Left kidney (tissue), 8 donors: ENCODE results near the gene SMIM29. TPM values are rescaled to one million over a fixed set of nuclear protein-coding genes. Genes with fewer than 3 reads are reported as not detected.
A peak's percentile ranks its signal among the peaks of the same experiment; 100 is the strongest.

Experiments
- DNase-seq: peaks from one replicate; pipeline ENCODE4 v3.0.0-alpha.2; 2013
- long read RNA-seq, 8 donors: transcript quantifications; one replicate each; lab custom pipeline, GENCODE V29; 2026
- polyA plus RNA-seq: library from polyadenylated mRNA; unstranded; fragments of 120-200 nt; gene quantifications from one replicate; pipeline ENCODE4 v1.2.1, GENCODE V29; 2013; ENCODE audit not compliant: insufficient read length

SMIM29 gene
- polyA plus RNA-seq = 9.5 TPM
- long read RNA-seq, donor 1, transcript SMIM29-205 (5 exons, 1,297 nt) = major isoform, 13 of 28 reads
- long read RNA-seq, donor 1, partial matches to known transcripts = 11 of 28 reads
- long read RNA-seq, donor 1, other reads (novel, unspliced or antisense) = 0 of 28 reads
- long read RNA-seq, donor 2, transcript SMIM29-205 (5 exons, 1,297 nt) = major isoform, 12 of 12 reads
- long read RNA-seq, donor 2, partial matches to known transcripts = 0 of 12 reads
- long read RNA-seq, donor 2, other reads (novel, unspliced or antisense) = 0 of 12 reads
- long read RNA-seq, donor 3, transcript SMIM29-205 (5 exons, 1,297 nt) = major isoform, 7 of 15 reads
- long read RNA-seq, donor 3, partial matches to known transcripts = 6 of 15 reads
- long read RNA-seq, donor 3, other reads (novel, unspliced or antisense) = 0 of 15 reads
- long read RNA-seq, donor 4, partial matches to known transcripts = 0 of 3 reads
- long read RNA-seq, donor 4, other reads (novel, unspliced or antisense) = 0 of 3 reads
- long read RNA-seq, donor 5, transcript SMIM29-205 (5 exons, 1,297 nt) = major isoform, 21 of 28 reads
- long read RNA-seq, donor 5, partial matches to known transcripts = 5 of 28 reads
- long read RNA-seq, donor 5, other reads (novel, unspliced or antisense) = 0 of 28 reads
- long read RNA-seq, donor 6, transcript SMIM29-205 (5 exons, 1,297 nt) = major isoform, 6 of 20 reads
- long read RNA-seq, donor 6, partial matches to known transcripts = 11 of 20 reads
- long read RNA-seq, donor 6, other reads (novel, unspliced or antisense) = 0 of 20 reads
- long read RNA-seq, donor 7, transcript SMIM29-205 (5 exons, 1,297 nt) = major isoform, 11 of 21 reads
- long read RNA-seq, donor 7, partial matches to known transcripts = 8 of 21 reads
- long read RNA-seq, donor 7, other reads (novel, unspliced or antisense) = 0 of 21 reads
- long read RNA-seq, donor 8, transcript SMIM29-205 (5 exons, 1,297 nt) = major isoform, 5 of 6 reads
- long read RNA-seq, donor 8, partial matches to known transcripts = 0 of 6 reads
- long read RNA-seq, donor 8, other reads (novel, unspliced or antisense) = 0 of 6 reads

DNA sequence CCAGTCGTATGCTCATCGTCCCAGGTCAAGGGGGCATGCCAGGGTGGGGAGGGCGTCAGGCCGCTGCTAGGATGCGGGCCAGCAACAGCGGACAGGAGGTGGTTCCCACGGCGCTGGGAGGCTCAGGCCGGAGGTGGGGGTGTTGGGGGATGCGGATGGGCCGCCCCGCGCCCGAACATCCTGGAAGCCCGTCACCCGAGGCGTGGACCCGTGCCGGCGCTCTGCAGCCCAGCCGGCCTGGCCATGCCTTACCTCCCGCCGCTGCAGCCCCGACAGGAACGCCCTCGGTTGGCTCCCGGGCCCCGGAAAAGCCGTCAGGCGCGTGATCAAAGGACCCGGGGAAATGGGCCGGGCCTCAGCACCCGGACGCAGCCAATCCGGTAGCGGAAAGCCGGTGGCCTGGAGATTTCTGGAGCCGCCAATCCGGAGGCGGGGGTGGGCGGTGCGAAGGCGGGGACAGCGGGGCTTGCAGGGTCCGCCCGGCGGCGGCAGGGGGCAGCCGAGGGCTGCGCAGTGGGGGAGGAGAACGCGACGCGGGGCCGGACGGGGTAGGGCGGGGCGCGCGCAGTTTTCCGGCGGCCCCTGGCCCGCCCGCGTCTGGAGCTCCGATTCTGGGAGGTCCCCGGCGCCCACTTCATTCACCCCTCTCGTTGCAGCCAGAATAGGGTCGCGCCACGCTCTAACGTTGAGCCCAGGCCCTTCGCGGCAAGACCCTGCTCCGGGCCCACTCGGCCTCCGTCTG is at the start of gene SMIM29:
Gene SMIM29, minus strand, starts transcription at position 280 of the 742 bp plus-strand sequence. CDS start 1,215 bp downstream, outside the sequence.
- DNase-seq = peak; percentile 93

DNA sequence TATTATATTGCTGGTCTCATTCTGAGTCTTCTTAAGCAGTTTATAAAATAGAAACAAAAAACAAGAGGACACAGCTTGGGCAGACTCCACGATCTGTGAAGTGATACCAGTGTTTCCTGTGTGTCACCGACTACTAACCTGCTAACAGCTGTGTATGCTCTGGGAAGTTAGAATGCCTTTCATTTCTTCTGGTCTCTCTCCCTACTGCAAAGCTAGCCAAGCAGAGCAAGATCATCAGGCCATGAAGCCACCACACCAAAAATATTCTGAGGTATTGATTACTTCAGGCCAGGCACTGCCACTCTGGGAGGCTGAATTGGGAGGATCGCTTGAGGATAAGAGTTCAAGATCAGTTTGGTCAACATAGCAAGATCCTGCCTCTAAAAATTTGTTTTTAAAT is 46.9 kb upstream of the SMIM29 start:
- no peak for DNase-seq

DNA sequence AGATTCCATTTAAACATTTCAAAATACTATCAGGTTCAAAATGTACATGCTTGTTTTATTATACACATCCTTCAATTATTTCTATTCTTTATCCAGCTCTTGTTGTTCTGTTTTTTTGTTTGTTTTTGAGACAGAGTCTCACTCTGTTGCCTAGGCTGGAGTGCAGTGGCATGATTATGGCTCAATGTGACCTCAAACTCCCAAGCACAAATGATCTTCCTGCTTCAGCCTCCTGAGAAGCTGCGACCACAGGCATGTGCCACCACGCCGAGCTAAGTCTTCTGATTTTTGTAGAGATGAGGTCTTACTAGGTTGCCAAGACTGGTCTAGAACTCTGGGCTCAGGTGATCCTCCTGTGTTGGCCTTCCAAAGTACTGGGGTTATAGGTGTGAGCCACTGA is 44.1 kb upstream of the SMIM29 start:
- DNase-seq = no peak

DNA sequence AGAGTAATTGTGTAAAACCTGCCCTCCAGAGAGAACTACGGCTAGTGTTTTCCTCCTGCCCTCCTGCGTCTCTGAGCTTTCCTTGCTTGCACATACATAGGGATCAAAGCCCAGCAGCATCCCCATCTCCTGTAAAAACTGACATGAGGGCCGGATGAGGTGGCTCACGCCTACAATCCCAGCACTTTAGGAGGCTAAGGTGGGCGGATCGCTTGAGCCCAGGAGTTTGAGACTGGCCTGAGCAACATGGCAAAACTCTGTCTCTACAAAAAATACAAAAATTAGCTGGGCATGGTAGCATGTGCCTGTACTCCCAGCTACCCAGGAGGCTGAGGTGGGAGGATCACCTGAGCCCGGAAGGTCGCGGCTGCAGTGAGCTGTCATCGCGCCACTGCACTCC is 40.3 kb upstream of the SMIM29 start:
- DNase-seq = no peak

DNA sequence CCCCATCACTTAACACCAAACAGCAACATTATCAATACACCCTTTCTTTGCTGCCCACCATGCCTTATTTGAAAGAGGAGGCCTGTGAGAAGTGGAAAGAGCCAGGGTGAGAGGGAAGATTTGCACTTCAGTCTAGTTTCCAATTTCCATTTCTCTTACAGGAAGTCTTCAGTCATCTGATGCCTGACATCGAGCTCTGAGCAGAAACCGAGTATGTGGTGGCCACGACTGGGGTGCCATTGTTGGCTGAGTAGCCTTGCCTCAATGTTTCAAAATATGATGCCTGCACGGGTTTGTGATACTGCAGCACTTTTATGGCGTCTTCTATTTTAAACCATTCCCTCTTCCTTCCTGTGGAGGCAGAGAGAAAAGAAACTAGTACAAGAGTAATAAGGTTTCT is 39.8 kb upstream of the SMIM29 start:
- DNase-seq = no peak

DNA sequence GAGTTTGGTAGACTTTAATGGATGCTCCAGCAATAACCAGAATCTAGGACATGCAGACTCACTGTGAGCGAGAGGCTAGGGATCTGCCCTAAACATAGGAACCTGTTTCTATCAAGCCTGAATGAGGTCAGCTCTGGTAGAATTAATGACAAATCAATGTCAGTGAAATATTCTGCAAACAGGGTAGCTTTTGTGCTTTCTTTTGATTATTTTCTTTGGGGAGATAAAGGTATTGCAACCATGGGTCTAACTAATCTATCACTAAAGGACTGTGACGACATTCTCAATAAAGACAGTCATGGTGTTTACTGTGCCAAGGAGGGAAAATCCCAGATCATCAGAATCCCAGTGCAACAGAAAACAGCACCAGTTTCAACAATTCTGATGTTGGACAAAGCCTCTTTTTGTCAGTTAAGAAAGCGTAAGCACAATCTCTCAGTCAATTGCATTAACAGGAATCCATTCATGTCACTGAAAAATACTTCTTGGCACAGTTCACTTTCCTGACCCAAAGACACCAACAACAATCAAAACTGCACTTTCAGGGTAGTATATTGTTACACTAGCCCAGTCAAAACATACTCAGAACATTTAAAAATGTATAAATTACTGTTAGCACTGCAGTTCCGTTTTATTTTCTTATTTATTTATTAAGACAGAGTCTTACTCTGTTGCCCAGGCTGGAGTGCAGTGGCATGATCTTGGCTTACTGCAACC is 36.8 kb upstream of the SMIM29 start:
- no peak for DNase-seq

DNA sequence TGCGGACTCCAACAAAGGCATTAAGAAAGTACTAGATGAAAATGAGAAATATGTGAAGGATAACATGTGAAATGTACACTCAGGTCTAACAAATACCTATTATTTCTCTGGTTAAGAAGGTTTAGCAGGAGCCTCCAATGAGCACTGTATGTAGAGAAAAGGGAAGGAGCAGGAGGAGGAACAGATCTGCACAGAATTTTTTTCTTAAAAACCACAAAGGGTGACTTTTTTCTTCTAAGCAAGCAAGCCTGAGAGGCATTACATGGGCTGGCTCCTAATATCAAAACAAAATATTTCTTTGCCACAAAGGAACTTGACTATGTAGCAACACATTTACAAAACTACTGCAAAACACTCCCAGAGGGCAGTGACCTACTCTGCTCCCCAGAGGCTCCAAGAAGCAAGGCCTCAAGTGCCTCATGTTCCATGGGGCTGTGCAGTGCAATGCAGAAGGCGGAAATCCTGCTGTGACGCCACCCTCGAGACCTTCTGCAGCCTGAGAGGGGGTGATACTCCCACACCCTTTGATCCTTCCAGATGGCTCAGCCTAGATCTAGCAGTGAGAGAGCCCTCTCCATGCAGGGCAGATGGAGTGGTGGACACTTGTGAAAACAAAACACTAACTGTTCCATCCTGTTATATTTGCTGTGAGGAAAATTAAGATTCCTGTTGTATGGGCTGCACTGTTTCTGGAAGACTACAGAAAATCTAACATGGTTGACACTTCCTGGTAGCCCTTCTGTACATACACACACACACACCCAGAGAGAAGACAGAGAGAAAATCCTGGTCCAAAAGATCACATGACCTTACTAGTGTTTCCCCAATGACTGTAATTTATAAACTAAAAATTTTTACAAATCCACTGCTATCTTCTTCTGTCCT is 36.0 kb upstream of the SMIM29 start:
- DNase-seq = no peak

DNA sequence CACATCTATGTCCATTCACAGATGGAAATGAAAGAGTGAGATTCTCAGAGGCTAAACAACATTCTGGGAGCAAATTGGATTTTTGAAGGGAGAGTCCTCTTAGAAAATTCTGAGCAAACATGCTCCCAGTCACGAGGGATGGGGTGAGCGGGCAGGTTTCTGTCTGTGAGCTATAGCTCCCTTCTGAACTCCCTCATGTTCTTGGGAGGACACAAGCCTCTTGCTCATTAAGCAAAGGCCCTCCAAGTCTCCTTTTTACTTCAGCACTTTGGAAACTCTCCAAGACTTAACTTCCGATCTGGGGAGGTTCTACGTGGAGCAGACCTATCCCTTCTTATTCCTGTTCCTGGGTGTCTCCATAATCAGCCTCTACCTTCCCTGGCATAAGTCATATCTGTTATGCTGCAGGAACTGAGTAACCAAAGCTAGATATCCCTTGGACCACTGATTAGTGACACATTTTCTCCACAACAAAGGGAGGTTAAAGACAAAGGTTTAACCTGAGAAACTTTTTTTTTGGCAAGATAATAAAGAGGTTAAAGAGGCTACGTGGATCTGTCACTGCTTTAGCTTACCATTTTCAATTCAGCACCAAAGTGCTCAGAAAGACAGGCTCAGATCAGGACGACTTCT is 33.0 kb upstream of the SMIM29 start:
- no peak for DNase-seq

DNA sequence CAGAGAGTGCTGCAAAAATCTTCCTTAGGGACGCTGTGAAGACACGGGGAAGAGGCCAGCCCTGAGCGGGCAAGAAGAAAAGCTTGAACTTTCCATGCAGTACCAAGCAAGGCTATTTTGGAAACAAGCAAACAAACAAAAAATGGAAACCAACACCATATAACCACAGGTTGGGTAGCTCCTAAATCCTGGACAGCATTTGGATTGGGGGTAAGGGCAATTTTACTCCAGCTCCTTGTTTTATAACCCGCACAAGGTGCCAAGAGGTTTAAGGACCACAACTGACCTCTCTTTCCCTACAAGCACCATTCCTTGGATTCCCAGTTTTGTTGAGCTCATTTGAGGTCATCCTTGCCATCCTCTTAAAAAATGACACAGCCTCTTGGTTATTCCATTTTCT is 31.4 kb upstream of the SMIM29 start:
- DNase-seq = no peak

DNA sequence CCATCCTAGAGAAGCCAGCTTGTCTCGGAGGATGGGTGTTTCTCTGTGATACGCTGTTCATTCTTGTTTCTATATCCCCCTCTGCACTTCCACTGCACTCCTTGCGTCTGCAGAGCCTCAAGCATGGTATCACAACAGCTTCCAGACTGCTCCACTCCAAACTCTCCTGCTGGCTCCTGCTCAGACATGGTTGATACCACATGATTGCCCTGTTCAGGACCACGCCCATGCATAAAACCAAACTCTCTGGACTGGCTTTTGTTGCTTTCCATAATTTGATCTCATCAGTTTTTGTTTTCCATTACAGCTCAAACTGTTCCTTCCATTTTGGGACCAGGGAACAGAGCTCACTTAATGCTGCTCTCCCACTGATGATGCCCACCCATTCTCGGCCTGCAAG is 30.0 kb upstream of the SMIM29 start:
- no peak for DNase-seq

DNA sequence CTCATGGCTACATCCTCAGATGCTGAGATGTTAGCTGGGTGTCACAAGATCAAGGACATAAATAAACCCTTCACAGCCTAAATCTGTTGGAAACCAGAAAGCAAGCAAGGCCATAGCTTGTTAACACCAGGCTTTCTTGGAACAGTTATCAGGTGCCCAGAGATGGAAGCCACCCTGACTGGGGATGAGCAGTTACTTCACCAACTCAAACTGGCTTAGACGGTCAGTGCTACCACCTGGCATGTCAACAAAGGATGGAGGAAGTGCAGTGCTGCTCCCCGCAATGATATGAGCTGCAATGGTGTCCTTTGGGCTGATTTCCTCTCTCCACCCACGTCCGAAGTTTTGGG is 28.9 kb upstream of the SMIM29 start:
- DNase-seq = no peak

DNA sequence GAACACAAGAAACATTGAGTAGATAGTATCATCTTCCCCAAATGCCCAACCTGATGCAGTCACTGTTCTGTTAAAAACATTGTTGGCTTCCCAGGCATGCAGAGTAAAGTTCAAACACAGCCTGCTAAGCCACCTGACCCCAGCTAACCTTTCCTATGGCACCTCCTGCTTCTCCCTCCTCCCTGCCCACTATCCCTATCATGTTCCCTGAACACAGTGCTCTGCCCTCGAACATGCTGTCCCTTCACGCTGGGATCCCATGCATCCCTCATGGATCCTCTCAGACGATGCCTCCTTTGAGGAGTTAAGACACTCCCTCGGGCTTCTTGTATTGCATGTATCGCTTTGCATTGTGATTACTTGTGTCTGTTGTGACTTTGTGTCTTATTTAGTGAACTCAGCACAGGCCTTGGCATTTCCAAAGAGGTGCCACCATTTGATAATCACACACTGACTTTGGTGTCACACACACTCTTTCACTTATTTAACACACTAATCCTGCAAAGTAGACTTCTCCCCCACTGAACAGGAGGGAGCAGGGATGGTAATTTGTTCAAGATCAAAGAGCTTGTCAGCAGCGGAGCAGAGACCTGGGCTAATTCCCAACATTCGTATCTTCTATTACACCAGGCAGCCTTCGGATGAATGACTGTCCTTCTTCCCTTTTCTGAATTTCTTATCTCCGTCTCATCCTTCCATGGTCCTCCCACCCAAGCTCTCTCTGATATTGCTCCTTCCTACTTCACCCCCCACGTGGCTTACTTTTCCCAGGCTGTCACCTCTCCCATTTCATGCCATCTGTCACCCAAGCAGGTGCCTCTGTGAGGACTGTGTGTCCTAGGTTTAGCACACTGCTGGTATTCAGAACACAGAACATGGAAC is 28.3 kb upstream of the SMIM29 start:
- peak; percentile 20 for DNase-seq

DNA sequence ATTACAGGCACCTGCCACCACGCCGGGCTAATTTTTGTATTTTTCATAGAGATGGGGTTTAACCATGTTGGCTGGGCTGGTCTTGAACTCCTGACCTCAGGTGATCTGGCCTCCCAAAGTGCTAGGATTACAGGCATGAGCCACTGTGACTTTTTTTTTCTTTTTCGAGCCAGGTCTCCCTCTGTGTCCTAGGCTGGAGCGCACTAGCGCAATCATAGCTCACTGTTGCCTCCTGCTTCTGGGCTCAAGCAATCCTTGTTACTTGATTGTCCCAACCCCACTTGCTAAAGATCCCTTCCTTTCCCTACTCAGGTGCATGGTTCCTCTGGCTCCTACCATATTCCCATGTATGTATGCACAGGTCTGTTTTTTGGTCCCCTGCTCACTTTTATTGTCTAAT is 27.4 kb upstream of the SMIM29 start:
- DNase-seq = no peak

DNA sequence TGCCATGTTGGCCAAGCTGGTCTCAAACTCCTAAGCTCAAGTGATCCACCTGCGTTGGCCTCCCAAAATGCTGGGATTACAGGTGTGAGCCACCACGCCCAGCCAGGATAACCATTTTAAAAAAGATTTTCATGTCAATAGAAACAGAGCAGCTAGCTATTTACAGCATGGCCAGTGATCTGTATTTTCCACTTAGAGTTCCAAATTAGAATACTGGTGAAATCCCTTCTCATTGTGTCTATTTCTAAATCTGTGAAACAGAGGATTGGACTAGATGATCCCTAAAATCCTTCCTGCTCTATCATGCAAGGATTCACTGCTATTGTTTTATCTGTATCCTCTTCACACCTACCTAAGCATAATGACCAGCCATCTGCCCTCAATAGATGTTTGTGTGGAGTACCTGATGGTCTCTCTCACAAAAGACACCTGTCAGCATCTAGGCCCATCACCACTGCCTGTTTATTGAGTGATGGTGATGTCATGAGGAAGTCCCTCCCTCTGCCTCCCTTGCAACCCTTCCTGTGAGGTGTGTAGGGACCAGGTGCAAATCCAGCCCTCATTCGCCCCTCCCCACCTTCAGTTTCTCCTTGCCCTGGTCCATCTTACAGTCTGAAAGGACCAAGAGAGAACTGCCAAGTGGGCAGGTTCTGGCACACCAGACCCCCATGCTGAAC is 26.5 kb upstream of the SMIM29 start:
- DNase-seq = no peak

DNA sequence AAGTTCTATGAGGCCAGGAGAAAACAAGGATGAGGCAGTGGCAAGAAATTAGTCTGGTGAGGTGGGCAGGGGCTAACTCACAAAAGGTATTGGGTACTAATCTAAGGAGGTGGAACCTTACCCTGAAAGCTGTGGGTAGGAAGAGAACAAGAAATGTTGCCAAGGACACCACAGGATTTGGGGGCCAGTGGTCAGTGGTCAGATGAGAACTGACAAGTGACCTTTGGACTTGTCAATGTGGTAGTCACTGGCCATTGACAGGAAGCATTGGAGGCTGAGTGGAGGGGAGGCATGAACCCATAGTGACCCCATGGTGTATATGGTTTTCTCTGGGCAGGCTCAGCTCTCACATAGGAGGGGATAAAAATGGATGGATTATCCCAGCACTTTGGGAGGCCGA is 25.3 kb upstream of the SMIM29 start:
- DNase-seq = no peak

DNA sequence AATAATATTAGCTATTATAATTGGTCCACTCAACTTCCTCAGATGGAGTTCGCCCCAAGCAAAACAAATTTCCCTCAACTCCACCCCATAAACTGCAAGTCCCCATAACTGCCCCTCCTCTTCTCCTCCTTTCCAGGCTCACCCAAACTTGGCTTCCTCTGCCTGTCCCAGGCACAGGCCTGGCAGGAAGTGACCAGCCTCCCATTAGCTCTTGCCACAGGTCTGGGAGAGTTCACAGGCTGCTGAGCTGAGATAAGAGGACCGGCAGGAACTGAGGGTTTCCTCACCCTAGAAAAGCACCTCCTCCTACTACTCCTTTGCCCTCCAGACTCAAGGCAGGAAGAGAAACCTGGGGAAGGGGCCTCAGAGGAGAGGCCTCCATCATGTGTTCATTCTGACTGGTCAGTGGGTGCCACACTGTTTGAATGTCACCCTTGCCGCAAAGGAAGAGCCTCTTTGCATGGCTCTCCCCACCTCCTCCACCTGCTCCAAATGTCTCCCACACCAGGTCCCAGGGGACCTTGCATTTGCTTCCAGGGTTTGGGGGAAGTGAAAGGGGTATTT is 24.5 kb upstream of the SMIM29 start:
- no peak for DNase-seq

DNA sequence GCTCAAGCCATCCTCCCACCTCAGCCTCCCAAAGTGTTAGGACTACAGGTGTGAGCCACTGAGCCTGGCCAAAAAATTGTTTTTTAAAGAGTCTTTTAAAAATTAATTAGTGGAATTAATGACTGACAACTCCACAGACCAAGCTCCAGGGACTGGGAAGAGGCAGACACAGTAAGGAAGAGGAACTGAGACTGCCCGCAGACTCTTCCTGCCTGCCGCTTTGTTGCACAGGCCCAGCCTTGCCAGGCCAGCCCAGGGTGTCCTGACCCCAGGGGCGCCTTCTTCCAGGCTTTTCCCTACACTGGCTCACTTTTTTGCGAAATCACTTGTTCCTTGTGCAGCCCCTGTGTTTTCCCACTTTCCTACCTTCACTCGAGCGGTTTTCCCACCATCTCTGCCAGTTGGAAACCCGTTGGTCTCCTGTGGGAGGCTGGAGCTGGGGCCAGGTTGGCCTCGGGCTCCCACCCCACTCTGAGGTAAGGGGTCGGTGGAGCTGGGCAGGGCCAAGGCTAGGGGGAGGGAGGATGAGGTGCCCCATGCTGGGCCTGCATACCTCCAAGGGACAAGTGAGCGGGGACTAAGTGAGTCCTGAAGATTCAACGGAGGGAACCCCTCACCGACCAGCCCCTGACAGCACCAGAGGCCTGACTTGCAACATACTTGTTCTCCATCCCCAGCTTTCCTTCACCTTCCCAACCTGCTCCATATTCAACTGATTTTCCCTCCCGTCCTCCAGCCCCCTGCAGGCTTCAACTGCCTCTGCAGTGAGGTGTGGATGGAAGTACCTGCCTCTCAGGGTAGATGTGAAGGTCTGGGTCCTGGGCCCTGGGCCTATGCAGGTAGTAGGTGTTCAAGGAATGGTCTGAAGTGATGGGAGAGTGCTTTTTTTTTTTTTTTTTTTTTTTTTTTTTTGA is 23.5 kb upstream of the SMIM29 start:
- no peak for DNase-seq
